Measurements from ENCODE around the gene MFN2.

DNA sequence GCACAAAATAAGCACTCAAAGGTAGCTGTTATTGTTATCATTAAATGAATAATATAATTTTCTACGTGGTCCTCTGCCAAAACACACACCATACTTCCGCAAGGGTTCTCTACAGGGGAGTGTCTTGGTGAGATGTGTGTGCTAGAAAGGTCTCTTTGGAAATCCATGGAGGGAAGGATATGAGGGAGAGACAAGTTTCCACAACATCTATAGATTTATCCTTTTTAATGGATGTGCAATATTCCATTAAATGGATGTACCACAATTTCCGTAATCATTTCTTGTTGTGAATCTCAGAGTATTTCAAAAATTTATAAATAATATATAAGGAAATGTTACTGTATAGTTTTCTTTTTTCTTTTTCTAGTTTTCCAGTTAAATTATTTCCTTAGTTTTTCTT lies 80.3 kb downstream of the MFN2 start:
- TF ChIP-seq, protein P1, sequence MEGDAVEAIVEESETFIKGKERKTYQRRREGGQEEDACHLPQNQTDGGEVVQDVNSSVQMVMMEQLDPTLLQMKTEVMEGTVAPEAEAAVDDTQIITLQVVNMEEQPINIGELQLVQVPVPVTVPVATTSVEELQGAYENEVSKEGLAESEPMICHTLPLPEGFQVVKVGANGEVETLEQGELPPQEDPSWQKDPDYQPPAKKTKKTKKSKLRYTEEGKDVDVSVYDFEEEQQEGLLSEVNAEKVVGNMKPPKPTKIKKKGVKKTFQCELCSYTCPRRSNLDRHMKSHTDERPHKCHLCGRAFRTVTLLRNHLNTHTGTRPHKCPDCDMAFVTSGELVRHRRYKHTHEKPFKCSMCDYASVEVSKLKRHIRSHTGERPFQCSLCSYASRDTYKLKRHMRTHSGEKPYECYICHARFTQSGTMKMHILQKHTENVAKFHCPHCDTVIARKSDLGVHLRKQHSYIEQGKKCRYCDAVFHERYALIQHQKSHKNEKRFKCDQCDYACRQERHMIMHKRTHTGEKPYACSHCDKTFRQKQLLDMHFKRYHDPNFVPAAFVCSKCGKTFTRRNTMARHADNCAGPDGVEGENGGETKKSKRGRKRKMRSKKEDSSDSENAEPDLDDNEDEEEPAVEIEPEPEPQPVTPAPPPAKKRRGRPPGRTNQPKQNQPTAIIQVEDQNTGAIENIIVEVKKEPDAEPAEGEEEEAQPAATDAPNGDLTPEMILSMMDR (IDR thresholded peaks at IDR 0.05): no peak
- TF ChIP-seq POLR2A (IDR thresholded peaks at IDR 0.05): no peak

Data from heart left ventricle (tissue), 13 donors.